ENCODE results near the gene TAF11L5.
"Not testable (repeated sequence)": the region's sequence is repeated elsewhere in the genome, so short reads cannot be mapped to it uniquely, and the experiment has no call there.

GRCh38 chr5:17518067-17518466, 7.0 kb upstream of the TAF11L5 start, which contains the start of gene TAF11L3:
- TF ChIP-seq GATA2, GATA3 (IDR thresholded peaks at IDR 0.05; ENCODE audit: low read depth, low read length): not testable (repeated sequence)
